Measurements from ENCODE around the gene BOD1.

BOD1 gene

GRCh38 chr5:173611706-173612105 is 4.7 kb downstream of the BOD1 start:
- H3K4me3 ChIP-seq (replicated peaks in 1 of 2; ENCODE audit: low read depth in 2 of 2, low read length in 2 of 2), result no peak overlapping the region
- no peak for DNase-seq (ENCODE audit: low read depth in 2 of 2)
- TF ChIP-seq CTCF (IDR thresholded peaks at IDR 0.05; ENCODE audit: low read depth, low read length), result no peak

DNA sequence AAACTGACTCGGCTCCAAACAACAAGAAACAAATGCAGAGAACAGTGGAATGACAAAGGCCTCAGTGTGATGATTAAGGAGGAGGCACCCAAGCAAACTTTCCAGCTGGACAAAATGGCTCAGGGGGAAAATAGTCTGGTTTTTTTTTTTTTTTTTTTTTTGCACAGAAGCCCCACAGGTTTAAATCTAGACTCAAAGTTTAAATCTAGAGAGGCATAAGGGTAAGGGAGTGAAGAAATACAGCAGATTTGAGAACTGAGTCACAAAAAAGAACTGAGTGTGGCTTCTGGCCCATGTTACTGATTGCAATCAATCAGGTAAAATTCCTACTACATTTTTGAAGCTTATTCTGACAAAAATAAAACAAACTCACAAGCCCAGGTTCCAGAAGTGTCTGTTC is 12.3 kb downstream of the BOD1 start:
- no peak for TF ChIP-seq CTCF (IDR thresholded peaks at IDR 0.05; ENCODE audit: low read depth, low read length)
- H3K4me3 ChIP-seq (replicated peaks in 1 of 2; ENCODE audit: low read depth in 2 of 2, low read length in 2 of 2), result no peak overlapping the region
- DNase-seq (ENCODE audit: low read depth in 2 of 2), result no peak

GRCh38 chr5:173602423-173602822 is 14.0 kb downstream of the BOD1 start:
- DNase-seq (ENCODE audit: low read depth in 2 of 2), result peak; percentile 49 to 94
- TF ChIP-seq CTCF (IDR thresholded peaks at IDR 0.05; ENCODE audit: low read depth, low read length), result no peak
- no peak overlapping the region for H3K4me3 ChIP-seq (replicated peaks in 1 of 2; ENCODE audit: low read depth in 2 of 2, low read length in 2 of 2)

- no peak for DNase-seq (ENCODE audit: low read depth in 2 of 2)
- H3K4me3 ChIP-seq (replicated peaks in 1 of 2; ENCODE audit: low read depth in 2 of 2, low read length in 2 of 2), result no peak overlapping the region
- TF ChIP-seq CTCF (IDR thresholded peaks at IDR 0.05; ENCODE audit: low read depth, low read length), result no peak
Measured at GRCh38 chr5:173598686-173599085, 17.8 kb downstream of the BOD1 start.

- no peak for TF ChIP-seq CTCF (IDR thresholded peaks at IDR 0.05; ENCODE audit: low read depth, low read length)
Measured at GRCh38 chr5:173597304-173597703, 19.1 kb downstream of the BOD1 start.

DNA sequence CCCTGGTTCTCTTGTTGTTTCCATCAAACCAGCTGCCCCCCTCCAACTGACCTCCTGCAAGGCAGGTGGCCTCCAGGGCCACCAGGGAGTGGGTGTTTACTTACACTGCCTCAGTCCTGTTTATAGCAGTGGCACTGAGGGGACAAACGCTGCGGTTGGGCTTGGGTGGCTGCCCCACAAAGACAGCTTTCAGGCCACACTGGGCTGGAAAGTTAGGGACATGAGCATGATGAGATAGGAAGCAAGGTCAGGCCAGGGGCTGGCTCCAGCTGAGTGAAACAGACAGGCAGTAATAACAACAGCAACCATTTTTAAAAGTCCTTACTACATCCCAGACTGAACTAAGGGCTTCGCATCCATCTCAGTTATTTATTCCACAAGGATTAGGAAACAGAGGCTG is 20.6 kb downstream of the BOD1 start:
- DNase-seq (ENCODE audit: low read depth in 2 of 2), result no peak
- TF ChIP-seq CTCF (IDR thresholded peaks at IDR 0.05; ENCODE audit: low read depth, low read length), result no peak
- no peak overlapping the region for H3K4me3 ChIP-seq (replicated peaks in 1 of 2; ENCODE audit: low read depth in 2 of 2, low read length in 2 of 2)

More at GRCh38 chr5:173597304-173597703, 19.1 kb downstream of the BOD1 start:
- no peak overlapping the region for H3K4me3 ChIP-seq (replicated peaks in 1 of 2; ENCODE audit: low read depth in 2 of 2, low read length in 2 of 2)
- no peak for DNase-seq (ENCODE audit: low read depth in 2 of 2)

DNA sequence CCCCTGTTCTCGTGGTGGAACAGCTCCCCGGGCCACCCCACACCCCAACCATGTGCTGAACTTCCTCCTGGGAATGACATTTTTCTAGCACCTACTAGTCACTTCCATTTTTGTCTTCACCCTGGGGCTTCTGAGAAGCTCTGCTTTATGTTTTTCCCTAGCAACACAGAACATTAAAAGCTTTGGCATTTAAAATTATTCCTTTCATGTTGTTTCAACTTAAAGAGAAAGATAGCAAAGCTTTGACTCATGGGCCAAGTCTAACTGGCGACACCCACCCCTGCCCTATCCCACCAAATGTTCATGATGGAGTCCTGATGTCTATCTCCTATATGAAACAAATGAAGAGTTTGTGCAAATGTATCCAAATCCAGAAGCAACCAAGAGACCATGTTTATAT is 22.4 kb downstream of the BOD1 start:
- no peak for TF ChIP-seq CTCF (IDR thresholded peaks at IDR 0.05; ENCODE audit: low read depth, low read length)
- DNase-seq (ENCODE audit: low read depth in 2 of 2), result peak in 1 of 2 donors; percentile 45
- H3K4me3 ChIP-seq (replicated peaks in 1 of 2; ENCODE audit: low read depth in 2 of 2, low read length in 2 of 2), result no peak overlapping the region
